ENCODE data around the gene MS4A8. TPM values are rescaled to one million over a fixed set of nuclear protein-coding genes. Genes with fewer than 3 reads are reported as not detected.

Gene MS4A8
- total and polyA plus RNA-seq, 5 donors from 2014 or later, result not detected

- Histone ChIP-seq H3K36me3 (ENCODE audit: control insufficient read depth, insufficient read depth, low read length) (no peaks in the 10 kb centered on the region), H3K27me3 (ENCODE audit: control insufficient read depth, insufficient read depth, low read length) (peaks cover 4% of the 10 kb centered on the region), H3K27ac (ENCODE audit: insufficient read depth, low read length, poor library complexity, severe bottlenecking) (no peak overlapping the region), H3K9me3 (ENCODE audit: control insufficient read depth in 2 of 2, low read length in 2 of 2) (no peaks in the 10 kb centered on the region), H3K4me1 (ENCODE audit: control insufficient read depth, insufficient read depth, low read length, poor library complexity, severe bottlenecking) (no peaks in the 10 kb centered on the region), H3K4me3 (ENCODE audit: low read depth, low read length) (no peak overlapping the region)
- ATAC-seq (ENCODE audit: low read depth in 2 of 2) (no peak), DNase-seq (no peak)
- no peaks in the 10 kb centered on the region for H3K36me3 Mint-ChIP-seq
- no peak overlapping the region for H3K27ac Mint-ChIP-seq
- peaks cover 9% of the 10 kb centered on the region for H3K27me3 Mint-ChIP-seq
- no peak overlapping the region for H3K4me3 Mint-ChIP-seq
- H3K9me3 Mint-ChIP-seq, result peaks cover 0 to 2% (median 0%) of the 10 kb centered on the region in 7 donors
- H3K4me1 Mint-ChIP-seq, result no peaks in the 10 kb centered on the region
Observed at GRCh38 chr11:60731586-60731985, 32.2 kb downstream of the MS4A8 start.

GRCh38 chr11:60734279-60734678 is 34.9 kb downstream of the MS4A8 start:
- Mint-ChIP-seq H3K36me3 (no peaks in the 10 kb centered on the region), H3K27me3 (peaks cover 16% of the 10 kb centered on the region), H3K4me3 (no peak overlapping the region), H3K4me1 (no peaks in the 10 kb centered on the region), H3K27ac (no peak overlapping the region), H3K9me3 (peaks cover 0 to 2% (median 0%) of the 10 kb centered on the region in 7 donors)
- ATAC-seq (ENCODE audit: low read depth in 2 of 2), result no peak
- H3K36me3 ChIP-seq (ENCODE audit: control insufficient read depth, insufficient read depth, low read length), result no peaks in the 10 kb centered on the region
- no peak overlapping the region for H3K27ac ChIP-seq (ENCODE audit: insufficient read depth, low read length, poor library complexity, severe bottlenecking)
- H3K4me1 ChIP-seq (ENCODE audit: control insufficient read depth, insufficient read depth, low read length, poor library complexity, severe bottlenecking), result no peaks in the 10 kb centered on the region
- no peak for DNase-seq
- H3K9me3 ChIP-seq (ENCODE audit: control insufficient read depth in 2 of 2, low read length in 2 of 2), result no peaks in the 10 kb centered on the region
- no peaks in the 10 kb centered on the region for H3K27me3 ChIP-seq (ENCODE audit: control insufficient read depth, insufficient read depth, low read length)
- H3K4me3 ChIP-seq (ENCODE audit: low read depth, low read length), result no peak overlapping the region

- no peak for DNase-seq
- H3K4me3 ChIP-seq (ENCODE audit: low read depth, low read length), result no peak overlapping the region
- no peaks in the 10 kb centered on the region for H3K27me3 ChIP-seq (ENCODE audit: control insufficient read depth, insufficient read depth, low read length)
- no peaks in the 10 kb centered on the region for H3K36me3 Mint-ChIP-seq
- no peaks in the 10 kb centered on the region for H3K4me1 Mint-ChIP-seq
- no peak overlapping the region for H3K27ac Mint-ChIP-seq
- H3K9me3 ChIP-seq (ENCODE audit: control insufficient read depth in 2 of 2, low read length in 2 of 2), result no peaks in the 10 kb centered on the region
- H3K9me3 Mint-ChIP-seq, result peaks cover 0 to 3% (median 0%) of the 10 kb centered on the region in 7 donors
- no peaks in the 10 kb centered on the region for H3K4me1 ChIP-seq (ENCODE audit: control insufficient read depth, insufficient read depth, low read length, poor library complexity, severe bottlenecking)
- peaks cover 7% of the 10 kb centered on the region for H3K27me3 Mint-ChIP-seq
- ATAC-seq (ENCODE audit: low read depth in 2 of 2), result no peak
- H3K4me3 Mint-ChIP-seq, result no peak overlapping the region
- no peak overlapping the region for H3K27ac ChIP-seq (ENCODE audit: insufficient read depth, low read length, poor library complexity, severe bottlenecking)
- no peaks in the 10 kb centered on the region for H3K36me3 ChIP-seq (ENCODE audit: control insufficient read depth, insufficient read depth, low read length)
Observed at GRCh38 chr11:60739114-60739513, 39.7 kb downstream of the MS4A8 start.

- Histone ChIP-seq H3K4me1 (ENCODE audit: control insufficient read depth, insufficient read depth, low read length, poor library complexity, severe bottlenecking) (no peaks in the 10 kb centered on the region), H3K27me3 (ENCODE audit: control insufficient read depth, insufficient read depth, low read length) (no peaks in the 10 kb centered on the region), H3K4me3 (ENCODE audit: low read depth, low read length) (no peak overlapping the region), H3K36me3 (ENCODE audit: control insufficient read depth, insufficient read depth, low read length) (no peaks in the 10 kb centered on the region), H3K27ac (ENCODE audit: insufficient read depth, low read length, poor library complexity, severe bottlenecking) (no peak overlapping the region), H3K9me3 (ENCODE audit: control insufficient read depth in 2 of 2, low read length in 2 of 2) (no peaks in the 10 kb centered on the region)
- Mint-ChIP-seq H3K9me3 (peaks cover 0 to 4% (median 2%) of the 10 kb centered on the region in 7 donors), H3K27me3 (peaks cover 7% of the 10 kb centered on the region), H3K4me3 (no peak overlapping the region), H3K36me3 (no peaks in the 10 kb centered on the region), H3K4me1 (no peaks in the 10 kb centered on the region), H3K27ac (no peak overlapping the region)
- no peak for ATAC-seq (ENCODE audit: low read depth in 2 of 2)
- no peak for DNase-seq
Observed at GRCh38 chr11:60740573-60740972, 41.2 kb downstream of the MS4A8 start.

GRCh38 chr11:60741421-60741820 is 42.0 kb downstream of the MS4A8 start:
- H3K36me3 Mint-ChIP-seq, result no peaks in the 10 kb centered on the region
- peaks cover 0 to 4% (median 2%) of the 10 kb centered on the region in 7 donors for H3K9me3 Mint-ChIP-seq
- DNase-seq (no peak), ATAC-seq (ENCODE audit: low read depth in 2 of 2) (no peak)
- no peak overlapping the region for H3K27ac Mint-ChIP-seq
- no peak overlapping the region for H3K4me3 Mint-ChIP-seq
- Histone ChIP-seq H3K4me3 (ENCODE audit: low read depth, low read length) (no peak overlapping the region), H3K27ac (ENCODE audit: insufficient read depth, low read length, poor library complexity, severe bottlenecking) (no peak overlapping the region), H3K27me3 (ENCODE audit: control insufficient read depth, insufficient read depth, low read length) (no peaks in the 10 kb centered on the region), H3K4me1 (ENCODE audit: control insufficient read depth, insufficient read depth, low read length, poor library complexity, severe bottlenecking) (no peaks in the 10 kb centered on the region), H3K36me3 (ENCODE audit: control insufficient read depth, insufficient read depth, low read length) (no peaks in the 10 kb centered on the region), H3K9me3 (ENCODE audit: control insufficient read depth in 2 of 2, low read length in 2 of 2) (no peaks in the 10 kb centered on the region)
- peaks cover 7% of the 10 kb centered on the region for H3K27me3 Mint-ChIP-seq
- no peaks in the 10 kb centered on the region for H3K4me1 Mint-ChIP-seq

GRCh38 chr11:60743058-60743457 is 43.6 kb downstream of the MS4A8 start:
- Histone ChIP-seq H3K9me3 (ENCODE audit: control insufficient read depth in 2 of 2, low read length in 2 of 2) (no peaks in the 10 kb centered on the region), H3K27ac (ENCODE audit: insufficient read depth, low read length, poor library complexity, severe bottlenecking) (no peak overlapping the region), H3K27me3 (ENCODE audit: control insufficient read depth, insufficient read depth, low read length) (no peaks in the 10 kb centered on the region), H3K36me3 (ENCODE audit: control insufficient read depth, insufficient read depth, low read length) (no peaks in the 10 kb centered on the region), H3K4me1 (ENCODE audit: control insufficient read depth, insufficient read depth, low read length, poor library complexity, severe bottlenecking) (no peaks in the 10 kb centered on the region), H3K4me3 (ENCODE audit: low read depth, low read length) (no peak overlapping the region)
- H3K9me3 Mint-ChIP-seq, result peaks cover 0 to 7% (median 2%) of the 10 kb centered on the region in 7 donors
- ATAC-seq (ENCODE audit: low read depth in 2 of 2), result no peak
- H3K36me3 Mint-ChIP-seq, result no peaks in the 10 kb centered on the region
- peaks cover 7% of the 10 kb centered on the region for H3K27me3 Mint-ChIP-seq
- no peak for DNase-seq
- H3K27ac Mint-ChIP-seq, result no peak overlapping the region
- H3K4me1 Mint-ChIP-seq, result no peaks in the 10 kb centered on the region
- H3K4me3 Mint-ChIP-seq, result no peak overlapping the region

GRCh38 chr11:60744114-60744513 is 44.7 kb downstream of the MS4A8 start:
- DNase-seq, result no peak
- H3K36me3 ChIP-seq (ENCODE audit: control insufficient read depth, insufficient read depth, low read length), result no peaks in the 10 kb centered on the region
- peaks cover 2% of the 10 kb centered on the region for H3K27me3 Mint-ChIP-seq
- no peak for ATAC-seq (ENCODE audit: low read depth in 2 of 2)
- H3K4me1 ChIP-seq (ENCODE audit: control insufficient read depth, insufficient read depth, low read length, poor library complexity, severe bottlenecking), result no peaks in the 10 kb centered on the region
- H3K27ac Mint-ChIP-seq, result no peak overlapping the region
- H3K27ac ChIP-seq (ENCODE audit: insufficient read depth, low read length, poor library complexity, severe bottlenecking), result no peak overlapping the region
- H3K9me3 Mint-ChIP-seq, result peaks cover 0 to 7% (median 0%) of the 10 kb centered on the region in 7 donors
- no peaks in the 10 kb centered on the region for H3K9me3 ChIP-seq (ENCODE audit: control insufficient read depth in 2 of 2, low read length in 2 of 2)
- H3K4me3 ChIP-seq (ENCODE audit: low read depth, low read length), result no peak overlapping the region
- no peaks in the 10 kb centered on the region for H3K36me3 Mint-ChIP-seq
- H3K4me1 Mint-ChIP-seq, result no peaks in the 10 kb centered on the region
- H3K27me3 ChIP-seq (ENCODE audit: control insufficient read depth, insufficient read depth, low read length), result no peaks in the 10 kb centered on the region
- H3K4me3 Mint-ChIP-seq, result no peak overlapping the region

GRCh38 chr11:60747359-60747873 is 48.0 kb downstream of the MS4A8 start:
- H3K4me1 ChIP-seq (ENCODE audit: control insufficient read depth, insufficient read depth, low read length, poor library complexity, severe bottlenecking), result no peaks in the 10 kb centered on the region
- H3K4me3 Mint-ChIP-seq, result no peak overlapping the region
- H3K9me3 Mint-ChIP-seq, result peaks cover 0 to 7% (median 0%) of the 10 kb centered on the region in 7 donors
- H3K36me3 ChIP-seq (ENCODE audit: control insufficient read depth, insufficient read depth, low read length), result no peaks in the 10 kb centered on the region
- no peaks in the 10 kb centered on the region for H3K27me3 Mint-ChIP-seq
- DNase-seq (no peak), ATAC-seq (ENCODE audit: low read depth in 2 of 2) (no peak)
- H3K9me3 ChIP-seq (ENCODE audit: control insufficient read depth in 2 of 2, low read length in 2 of 2), result no peaks in the 10 kb centered on the region
- H3K4me3 ChIP-seq (ENCODE audit: low read depth, low read length), result no peak overlapping the region
- no peaks in the 10 kb centered on the region for H3K4me1 Mint-ChIP-seq
- no peaks in the 10 kb centered on the region for H3K36me3 Mint-ChIP-seq
- H3K27me3 ChIP-seq (ENCODE audit: control insufficient read depth, insufficient read depth, low read length), result no peaks in the 10 kb centered on the region
- no peak overlapping the region for H3K27ac ChIP-seq (ENCODE audit: insufficient read depth, low read length, poor library complexity, severe bottlenecking)
- H3K27ac Mint-ChIP-seq, result no peak overlapping the region

Data from CD4-positive, CD25-positive, alpha-beta regulatory T cell (primary cell).